ENCODE results near the gene ZNF692.
"Not testable (repeated sequence)": the region's sequence is repeated elsewhere in the genome, so short reads cannot be mapped to it uniquely, and the experiment has no call there.

ZNF692 gene

GRCh38 chr1:248849152-248849551 is 9.7 kb downstream of the ZNF692 start:
- DNase-seq, result peak in 1 of 2 experiments; percentile 14

DNA sequence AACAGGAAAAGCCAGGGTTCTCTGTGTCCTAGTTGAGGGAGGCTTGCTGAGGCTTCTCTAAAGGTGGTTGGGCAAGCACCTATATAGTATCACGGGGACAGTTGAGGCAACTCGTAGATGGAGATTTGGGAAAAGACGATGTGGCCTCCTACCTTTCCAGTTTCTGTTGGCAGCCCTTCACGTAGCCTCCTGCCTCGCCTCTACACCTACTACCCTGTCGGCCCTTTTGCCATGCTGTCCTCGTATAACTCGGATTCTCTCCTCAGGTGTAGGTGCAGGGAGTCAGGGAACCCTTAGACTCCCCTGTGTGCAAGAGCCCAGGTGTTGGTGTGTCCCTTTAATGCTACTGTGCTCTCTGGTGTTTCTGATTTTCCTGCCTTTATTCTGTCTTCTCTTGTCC is 10.3 kb downstream of the ZNF692 start:
- DNase-seq, result peak in 1 of 2 experiments; percentile 14

DNA sequence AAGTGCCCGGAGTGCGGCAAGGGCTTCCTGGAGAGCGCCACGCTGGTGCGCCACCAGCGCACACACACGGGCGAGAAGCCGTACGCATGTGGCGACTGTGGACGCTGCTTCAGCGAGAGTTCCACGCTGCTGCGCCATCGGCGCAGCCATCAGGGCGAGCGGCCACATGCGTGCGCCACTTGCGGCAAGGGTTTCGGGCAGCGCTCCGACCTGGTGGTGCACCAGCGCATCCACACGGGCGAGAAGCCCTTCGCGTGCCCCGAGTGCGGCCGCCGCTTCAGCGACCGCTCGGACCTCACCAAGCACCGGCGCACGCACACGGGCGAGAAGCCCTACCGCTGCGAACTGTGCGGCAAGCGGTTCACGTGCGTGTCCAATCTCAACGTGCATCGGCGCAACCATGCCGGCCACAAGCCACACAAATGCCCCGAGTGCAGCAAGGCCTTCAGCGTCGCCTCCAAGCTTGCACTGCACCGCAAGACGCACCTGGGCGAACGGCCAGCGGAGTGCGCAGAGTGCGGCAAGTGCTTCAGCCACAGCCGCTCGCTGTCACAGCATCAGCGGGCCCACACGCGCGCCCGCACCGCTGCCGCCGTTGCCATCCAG is 10.8 kb downstream of the ZNF692 start:
- DNase-seq, result peak in 1 of 2 experiments; percentile 11

- peak in 1 of 2 experiments; percentile 11 for DNase-seq
Observed at GRCh38 chr1:248847181-248847955, 11.5 kb downstream of the ZNF692 start.

DNA sequence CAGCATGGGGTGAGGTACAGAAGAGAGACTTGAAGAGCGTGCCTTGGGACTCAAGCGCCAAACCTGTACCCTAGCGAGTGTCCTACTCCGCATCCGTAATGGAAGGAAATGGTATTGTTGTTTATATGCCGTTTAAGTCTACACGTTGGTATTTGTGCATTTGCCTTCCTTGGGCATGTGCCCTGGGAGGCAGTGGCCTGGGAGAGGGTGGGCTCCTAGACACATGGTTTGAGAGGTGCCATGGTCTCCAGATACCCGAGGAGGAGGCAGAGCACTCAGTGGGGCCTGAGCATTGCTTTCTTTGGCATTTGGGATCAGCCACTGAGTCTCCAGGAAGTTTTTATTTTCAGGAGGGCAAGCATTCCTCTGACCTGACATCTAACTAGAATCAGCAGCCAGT is 14.4 kb downstream of the ZNF692 start:
- no peak for DNase-seq

- DNase-seq, result no peak
Observed at GRCh38 chr1:248843687-248844086, 15.2 kb downstream of the ZNF692 start.

DNA sequence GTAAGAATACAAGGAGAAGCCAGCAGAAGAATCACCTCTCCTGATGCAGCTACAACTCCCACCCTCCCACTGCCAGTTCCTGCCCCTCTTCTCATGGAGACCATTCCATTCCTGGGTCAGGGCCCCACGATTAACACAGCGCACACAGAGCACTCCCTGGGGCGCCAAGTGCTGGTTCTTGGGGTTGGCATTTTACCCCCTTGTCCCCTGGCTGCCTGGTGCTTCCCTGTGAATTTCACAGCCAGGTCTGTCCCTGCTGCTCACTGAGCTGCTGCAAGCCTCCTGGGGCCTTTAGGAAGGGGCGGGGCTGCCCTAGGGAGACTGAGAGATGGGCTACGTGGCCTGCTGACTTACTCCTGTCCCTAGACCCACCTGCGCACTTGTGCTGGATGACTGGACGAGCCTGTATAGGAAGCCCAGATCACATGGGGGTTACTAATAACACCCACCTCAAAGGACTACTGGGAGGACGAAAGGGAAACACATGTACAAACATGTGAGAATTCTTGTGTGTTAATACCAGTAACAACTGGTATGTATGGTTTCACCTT is 16.0 kb downstream of the ZNF692 start:
- DNase-seq, result peak in 1 of 2 experiments; percentile 19

DNA sequence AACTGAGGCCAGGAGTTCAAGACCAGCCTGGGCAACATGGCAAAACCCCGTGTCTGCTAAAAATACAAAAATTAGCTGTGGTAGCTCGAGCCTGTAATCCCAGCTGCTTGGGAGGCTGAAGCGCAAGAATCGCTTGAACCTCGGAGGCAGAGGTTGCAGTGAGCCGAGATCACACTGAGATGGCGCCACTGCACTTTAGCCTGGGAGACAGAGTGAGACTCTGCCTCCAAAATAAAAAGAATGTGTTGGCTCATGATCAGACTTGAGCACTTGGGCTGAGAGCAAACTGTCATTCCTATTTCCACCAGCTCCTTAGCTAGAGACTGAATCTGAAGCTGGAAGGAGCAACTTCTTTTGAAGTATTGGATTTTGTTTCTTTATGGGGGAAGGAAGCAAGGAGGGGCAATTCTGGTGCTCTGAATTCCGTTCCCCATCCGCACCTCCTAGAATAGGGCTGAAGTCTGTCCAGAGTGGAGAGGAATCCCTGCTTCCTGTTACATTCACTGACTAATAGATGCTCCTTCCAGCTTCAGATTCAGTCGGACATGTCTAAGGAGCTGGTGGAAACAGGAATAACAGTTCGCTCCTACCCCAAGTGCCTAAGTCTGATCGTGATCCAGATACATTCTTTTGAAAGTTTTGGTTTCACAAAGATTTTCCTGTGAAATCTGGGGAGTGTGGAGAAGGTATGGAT is 17.0 kb downstream of the ZNF692 start:
- DNase-seq, result peak; percentile 45 to 52

DNA sequence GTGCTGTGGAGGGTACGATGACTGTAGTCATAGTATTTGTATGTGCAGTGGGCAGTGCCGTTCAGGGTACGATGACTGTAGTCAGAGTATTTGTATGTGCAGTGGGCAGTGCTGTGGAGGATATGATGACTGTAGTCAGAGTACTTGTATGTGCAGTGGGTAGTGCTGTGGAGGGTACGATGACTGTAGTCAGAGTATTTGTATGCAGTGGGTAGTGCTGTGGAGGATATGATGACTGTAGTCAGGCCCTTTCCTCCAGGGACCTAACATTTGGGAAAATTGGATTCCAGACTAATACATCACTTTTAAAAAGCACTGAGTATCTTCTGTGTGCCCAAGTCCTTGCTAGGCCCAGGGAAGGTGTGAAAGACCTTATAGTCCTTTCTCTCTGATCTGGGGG is 17.9 kb downstream of the ZNF692 start:
- peak in 1 of 2 experiments; percentile 17 for DNase-seq

DNA sequence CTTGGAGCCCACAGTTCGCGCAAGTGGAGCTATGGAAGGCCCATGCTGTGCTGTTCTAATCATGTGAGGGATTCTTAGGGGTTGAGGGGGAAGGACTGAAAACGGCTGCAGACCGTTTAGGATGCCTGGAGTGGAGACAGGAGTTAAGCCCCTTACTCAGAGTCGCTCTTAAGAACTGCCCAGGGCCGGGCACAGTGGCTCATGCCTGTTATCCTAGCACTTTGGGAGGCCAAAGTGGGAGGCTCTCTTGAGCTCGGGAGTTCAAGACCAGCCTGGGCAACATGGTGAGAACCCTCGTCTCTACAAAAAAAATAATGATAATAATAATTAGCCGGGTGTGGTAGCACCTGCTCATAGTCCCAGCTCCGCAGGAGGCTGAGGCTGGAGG is 19.7 kb downstream of the ZNF692 start:
- DNase-seq, result no peak

DNA sequence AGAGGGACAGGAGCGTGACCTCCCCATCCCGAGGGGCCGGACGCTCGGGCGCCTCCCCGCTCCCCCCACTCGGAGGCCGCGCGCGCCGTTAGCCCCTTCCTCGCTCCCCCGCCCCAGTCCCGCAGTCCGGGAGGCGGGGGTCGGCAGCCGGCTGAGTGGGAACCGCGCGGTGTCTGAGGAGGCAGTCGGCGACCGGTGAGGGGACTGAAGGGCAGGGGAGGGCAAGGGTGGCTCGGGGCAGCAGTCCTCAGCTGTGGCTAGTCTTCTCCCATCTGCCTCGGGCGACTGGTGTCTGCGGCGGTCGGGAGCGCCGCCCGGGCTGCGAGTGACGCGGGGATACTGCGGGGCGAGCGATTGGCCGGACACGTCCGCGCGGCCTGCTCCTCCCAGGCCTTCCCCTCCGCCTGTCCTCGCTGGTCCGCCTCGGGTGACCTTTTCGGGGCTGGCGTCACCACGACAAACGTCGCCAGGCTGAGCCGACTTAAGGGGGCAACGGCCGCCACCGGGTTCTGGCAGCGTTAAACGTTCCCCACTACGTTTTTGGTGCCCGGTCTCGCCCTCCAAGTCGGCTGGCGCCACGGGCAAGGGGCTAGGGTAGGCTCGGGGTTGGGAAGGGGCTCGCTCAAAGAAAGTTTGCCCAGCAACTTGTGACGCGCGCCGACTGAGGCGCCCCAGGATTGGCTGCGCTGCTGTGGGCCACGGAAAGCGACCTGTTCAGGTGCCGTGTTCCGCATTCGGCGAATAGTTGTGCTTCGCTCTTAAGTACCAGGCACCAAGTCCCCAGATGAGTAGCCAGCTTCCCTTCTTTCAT is 20.3 kb downstream of the ZNF692 start:
- DNase-seq, result peak; percentile 91 to 92

DNA sequence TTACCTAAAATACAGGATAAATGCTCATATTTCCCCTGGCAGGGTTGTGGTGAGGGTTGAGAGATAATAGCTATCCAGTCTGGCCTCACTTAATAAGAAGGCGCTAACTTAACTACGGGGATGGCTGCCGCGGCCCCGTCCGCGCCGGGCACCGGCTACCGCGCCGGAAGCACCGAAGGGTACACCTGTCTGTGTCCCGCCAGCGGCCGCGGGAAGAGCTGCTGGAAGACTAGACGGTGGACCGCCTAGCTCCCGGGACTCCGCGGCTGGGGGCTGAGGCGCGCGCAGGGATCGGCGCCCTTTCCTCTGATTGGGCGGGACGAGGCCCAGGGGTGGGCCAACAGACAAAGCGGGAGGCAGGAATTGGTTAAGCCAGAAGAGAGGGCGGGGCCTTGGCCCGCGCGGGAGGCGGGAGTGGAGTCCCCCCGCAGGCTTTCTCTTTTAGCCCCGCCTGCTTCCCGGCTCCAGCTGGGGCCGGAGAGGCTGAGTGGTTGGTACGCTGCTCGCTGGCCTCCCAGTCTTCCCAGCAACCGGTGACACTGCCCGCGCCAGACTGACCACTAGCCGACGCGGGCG is 21.0 kb downstream of the ZNF692 start, which contains the start of gene ZNF672:
ZNF672 (plus strand) TSS at position 444 of the 576 bp plus-strand sequence. CDS start 9,051 bp downstream, outside the sequence.
- DNase-seq, result peak; percentile 95 to 96

GRCh38 chr1:248837045-248837780 is 21.7 kb downstream of the ZNF692 start:
- DNase-seq, result no peak

DNA sequence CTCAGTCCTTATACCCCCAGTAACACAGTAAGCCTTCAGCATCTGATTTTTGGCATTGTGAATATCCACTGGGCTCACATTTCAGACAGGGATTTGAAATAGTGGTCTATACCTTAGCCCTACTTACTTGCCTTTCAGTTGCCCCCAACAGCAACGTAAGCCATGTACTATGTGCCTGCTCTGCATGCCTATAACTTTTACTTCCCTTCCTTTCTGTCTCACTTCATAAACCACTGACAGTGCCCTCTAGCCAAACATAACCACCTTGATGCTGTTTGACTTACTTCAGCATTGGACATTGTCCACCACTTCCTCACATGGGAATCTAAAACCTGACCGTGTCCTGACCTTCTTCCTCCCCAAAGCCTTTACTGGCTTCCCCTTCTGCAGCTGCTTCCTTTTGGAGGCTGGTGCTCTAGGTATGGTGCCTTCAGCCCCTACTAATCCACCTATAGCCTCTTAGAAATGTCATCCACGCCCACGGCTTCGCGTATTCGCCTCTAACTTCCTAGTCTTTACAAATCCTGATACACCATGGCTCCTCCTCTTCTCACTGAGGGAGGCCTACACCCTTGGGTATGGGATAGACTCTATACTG is 24.4 kb downstream of the ZNF692 start:
- DNase-seq, result no peak

DNA sequence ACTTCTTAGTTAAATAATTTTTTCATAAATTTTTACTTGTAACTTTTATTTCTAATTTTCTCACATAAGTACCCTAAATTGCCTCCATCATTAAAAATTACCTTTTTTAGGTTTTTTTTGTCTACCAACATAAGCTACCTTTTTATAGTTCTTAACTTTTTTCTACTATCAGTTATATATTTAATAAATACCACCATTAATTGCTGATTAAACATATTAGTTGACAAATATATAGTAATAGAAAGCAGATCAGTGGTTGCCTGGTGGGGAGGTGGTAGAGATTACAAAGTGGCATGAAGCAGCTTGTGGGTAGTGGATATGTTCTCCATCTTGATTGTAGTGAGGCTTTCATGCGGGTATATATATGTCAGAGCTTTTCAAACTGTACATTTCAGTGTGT is 27.0 kb downstream of the ZNF692 start:
- no peak for DNase-seq

DNA sequence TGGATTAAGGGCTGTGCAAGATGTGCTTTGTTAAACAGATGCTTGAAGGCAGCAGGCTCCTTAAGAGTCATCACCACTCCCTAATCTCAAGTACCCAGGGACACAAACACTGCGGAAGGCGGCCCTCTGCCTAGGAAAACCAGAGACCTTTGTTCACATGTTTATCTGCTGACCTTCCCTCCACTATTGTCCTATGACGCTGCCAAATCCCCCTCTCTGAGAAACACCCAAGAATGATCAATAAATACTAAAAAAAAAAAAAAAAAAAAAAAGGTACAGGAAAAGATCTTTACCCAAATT is 28.2 kb downstream of the ZNF692 start:
- DNase-seq, result not testable (repeated sequence)

DNA sequence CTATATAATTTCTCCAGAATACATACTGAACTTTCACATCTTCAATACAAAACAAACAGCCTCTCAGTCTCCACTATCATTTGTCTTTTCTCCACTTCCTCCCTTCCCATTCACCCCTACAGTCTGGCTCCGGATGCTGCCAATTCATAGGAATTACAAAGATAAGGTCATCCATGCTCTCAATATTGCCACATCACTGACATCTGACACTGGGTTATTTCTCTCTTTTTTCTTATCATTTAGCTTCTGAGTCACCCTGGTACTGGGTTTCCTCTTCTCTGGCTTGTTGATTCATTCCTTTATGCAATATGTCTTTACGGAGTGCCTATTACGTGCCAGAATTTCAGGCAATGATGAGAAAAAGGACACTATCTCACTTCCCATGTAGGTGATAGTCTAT is 30.0 kb downstream of the ZNF692 start:
- DNase-seq, result no peak

- peak; percentile 91 to 92 for DNase-seq
Observed at GRCh38 chr1:248825909-248826760, 32.8 kb downstream of the ZNF692 start, which contains the start of gene SH3BP5L. TSS of gene SH3BP5L (minus strand) at chr1:248825915. CDS start at chr1:248824935, 980 bp downstream.

GRCh38 chr1:248825573-248825908 is 33.3 kb downstream of the ZNF692 start:
- DNase-seq, result no peak

DNA sequence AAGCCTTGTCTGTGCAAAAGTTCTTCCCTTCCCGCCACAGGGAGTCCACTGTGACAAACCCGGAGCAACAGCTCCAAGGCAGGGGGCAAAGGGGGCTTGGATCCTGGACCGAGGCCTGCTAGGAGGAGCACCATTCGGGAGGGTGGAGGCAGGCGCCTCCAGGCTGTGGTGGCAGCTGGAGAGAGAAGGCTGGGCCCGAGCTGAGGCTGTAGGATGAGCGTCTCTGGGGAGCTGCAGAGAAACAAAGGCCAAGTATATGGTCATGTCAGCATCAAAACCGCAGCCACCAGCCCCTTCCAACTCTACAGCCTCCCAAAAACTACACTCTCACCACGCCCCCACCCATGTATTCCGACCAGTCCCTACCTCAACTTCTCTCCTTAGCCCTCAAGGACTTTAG is 33.7 kb downstream of the ZNF692 start:
- no peak for DNase-seq

Measured in activated T-cell treated with anti-CD3 and anti-CD28 coated beads, Interleukin-2, amount 50 U/mL, for 48 hours (primary cell).